ENCODE data around the gene PTPRU. TPM values are rescaled to one million over a fixed set of nuclear protein-coding genes. Genes with fewer than 3 reads are reported as not detected.

PTPRU gene
- total RNA-seq, 1 donor from 2014 or later, result 3.5 TPM

- Mint-ChIP-seq H3K4me1 (ENCODE audit: unreplicated experiment) (peaks cover 23% of the 10 kb centered on the region), H3K9me3 (ENCODE audit: unreplicated experiment) (no peaks in the 10 kb centered on the region), H3K27ac (ENCODE audit: unreplicated experiment) (no peak overlapping the region), H3K27me3 (ENCODE audit: unreplicated experiment) (peaks cover 4% of the 10 kb centered on the region), H3K4me3 (ENCODE audit: unreplicated experiment) (no peak overlapping the region), H3K36me3 (ENCODE audit: unreplicated experiment) (no peaks in the 10 kb centered on the region)
- TF ChIP-seq CTCF (IDR thresholded peaks at IDR 0.05), result no peak
- no peak for DNase-seq (ENCODE audit: extremely low spot score, unreplicated experiment)
Measured at GRCh38 chr1:29255134-29255666, 18.9 kb downstream of the PTPRU start.

GRCh38 chr1:29256394-29256793, 20.1 kb downstream of the PTPRU start:
- H3K4me3 Mint-ChIP-seq (ENCODE audit: unreplicated experiment), result no peak overlapping the region
- no peak overlapping the region for H3K27ac Mint-ChIP-seq (ENCODE audit: unreplicated experiment)
- H3K9me3 Mint-ChIP-seq (ENCODE audit: unreplicated experiment), result no peaks in the 10 kb centered on the region
- H3K27me3 Mint-ChIP-seq (ENCODE audit: unreplicated experiment), result peaks cover 4% of the 10 kb centered on the region
- DNase-seq (ENCODE audit: extremely low spot score, unreplicated experiment), result no peak
- no peak for TF ChIP-seq CTCF (IDR thresholded peaks at IDR 0.05)
- H3K36me3 Mint-ChIP-seq (ENCODE audit: unreplicated experiment), result no peaks in the 10 kb centered on the region
- H3K4me1 Mint-ChIP-seq (ENCODE audit: unreplicated experiment), result peaks cover 23% of the 10 kb centered on the region

- Mint-ChIP-seq H3K36me3 (ENCODE audit: unreplicated experiment) (no peaks in the 10 kb centered on the region), H3K4me3 (ENCODE audit: unreplicated experiment) (no peak overlapping the region), H3K27ac (ENCODE audit: unreplicated experiment) (no peak overlapping the region), H3K27me3 (ENCODE audit: unreplicated experiment) (peaks cover 4% of the 10 kb centered on the region), H3K4me1 (ENCODE audit: unreplicated experiment) (peaks cover 23% of the 10 kb centered on the region), H3K9me3 (ENCODE audit: unreplicated experiment) (no peaks in the 10 kb centered on the region)
- TF ChIP-seq CTCF (IDR thresholded peaks at IDR 0.05), result no peak
- no peak for DNase-seq (ENCODE audit: extremely low spot score, unreplicated experiment)
Measured at GRCh38 chr1:29256979-29257804, 20.9 kb downstream of the PTPRU start.

- no peak for DNase-seq (ENCODE audit: extremely low spot score, unreplicated experiment)
- H3K9me3 Mint-ChIP-seq (ENCODE audit: unreplicated experiment), result no peaks in the 10 kb centered on the region
- H3K4me3 Mint-ChIP-seq (ENCODE audit: unreplicated experiment), result no peak overlapping the region
- peaks cover 23% of the 10 kb centered on the region for H3K4me1 Mint-ChIP-seq (ENCODE audit: unreplicated experiment)
- H3K27ac Mint-ChIP-seq (ENCODE audit: unreplicated experiment), result no peak overlapping the region
- no peak for TF ChIP-seq CTCF (IDR thresholded peaks at IDR 0.05)
- H3K36me3 Mint-ChIP-seq (ENCODE audit: unreplicated experiment), result no peaks in the 10 kb centered on the region
- peaks cover 4% of the 10 kb centered on the region for H3K27me3 Mint-ChIP-seq (ENCODE audit: unreplicated experiment)
Measured at GRCh38 chr1:29258189-29258975, 22.1 kb downstream of the PTPRU start.

Data from osteocyte (in vitro differentiated cells).